HG03064 (cell line): ENCODE results near the gene GBP6.
"Not testable (repeated sequence)": the region's sequence is repeated elsewhere in the genome, so short reads cannot be mapped to it uniquely, and the experiment has no call there.

Experiments
- ATAC-seq: cut with Tn5 transposase; IDR thresholded peaks from one replicate; pipeline ENCODE4 v1.9.1; 2021; ENCODE audit warnings: low read depth; ENCODE audit not compliant: unreplicated experiment

GBP6 gene

DNA sequence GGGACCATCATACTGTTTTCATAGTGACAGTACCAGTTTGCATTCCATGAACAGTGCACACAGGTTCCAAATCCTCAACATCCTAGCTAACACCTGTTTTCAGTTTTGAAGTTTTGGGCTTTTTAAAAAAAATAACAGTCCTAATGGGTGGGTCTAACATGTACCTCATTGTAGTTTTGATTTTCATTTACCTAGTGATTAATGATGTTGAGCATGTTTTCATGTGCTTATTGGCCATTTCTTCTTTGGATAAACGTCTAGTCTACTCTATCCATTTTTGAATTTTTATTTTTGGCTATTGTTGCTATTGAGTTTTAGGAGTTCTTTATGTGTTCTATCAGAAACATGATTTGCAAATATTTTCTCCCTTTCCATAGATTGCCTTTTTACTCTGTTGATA, 3.4 kb downstream of the GBP6 start:
- no peak for ATAC-seq

DNA sequence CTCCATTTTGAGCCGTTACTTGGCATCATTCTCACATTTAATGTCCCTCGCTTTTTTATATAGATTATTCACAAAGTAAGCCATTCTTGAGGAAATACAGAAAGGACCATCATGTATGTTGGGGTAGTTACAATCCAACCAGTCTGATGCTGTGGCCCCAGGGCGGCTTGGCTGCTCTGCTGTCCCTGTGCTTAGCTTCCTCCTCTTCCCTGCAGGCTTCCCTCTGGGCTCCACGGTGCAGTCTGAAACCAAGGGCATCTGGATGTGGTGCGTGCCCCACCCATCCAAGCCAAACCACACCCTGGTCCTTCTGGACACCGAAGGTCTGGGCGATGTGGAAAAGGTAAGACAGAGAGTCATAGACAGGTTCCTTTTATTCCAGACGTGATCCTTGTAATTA, 5.5 kb downstream of the GBP6 start:
- no peak for ATAC-seq

DNA sequence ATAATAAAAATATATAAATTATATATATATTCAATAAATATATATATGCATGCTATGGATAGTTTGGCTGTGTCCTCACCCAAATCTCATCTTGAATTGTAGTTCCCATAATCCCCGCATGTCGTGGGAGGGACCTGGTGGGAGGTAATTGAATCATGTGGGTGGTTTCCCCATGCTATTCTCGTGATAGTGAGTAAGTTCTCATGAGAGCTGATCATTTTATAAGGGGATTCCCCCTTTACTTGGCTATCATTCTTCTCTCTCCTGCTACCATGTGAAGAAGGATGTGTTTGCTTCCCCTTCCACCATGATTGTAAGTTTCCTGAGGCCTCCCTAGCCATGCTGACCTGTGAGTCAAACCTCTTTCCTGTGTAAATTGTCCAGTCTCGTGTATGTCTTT, 10.0 kb downstream of the GBP6 start:
- not testable (repeated sequence) for ATAC-seq

DNA sequence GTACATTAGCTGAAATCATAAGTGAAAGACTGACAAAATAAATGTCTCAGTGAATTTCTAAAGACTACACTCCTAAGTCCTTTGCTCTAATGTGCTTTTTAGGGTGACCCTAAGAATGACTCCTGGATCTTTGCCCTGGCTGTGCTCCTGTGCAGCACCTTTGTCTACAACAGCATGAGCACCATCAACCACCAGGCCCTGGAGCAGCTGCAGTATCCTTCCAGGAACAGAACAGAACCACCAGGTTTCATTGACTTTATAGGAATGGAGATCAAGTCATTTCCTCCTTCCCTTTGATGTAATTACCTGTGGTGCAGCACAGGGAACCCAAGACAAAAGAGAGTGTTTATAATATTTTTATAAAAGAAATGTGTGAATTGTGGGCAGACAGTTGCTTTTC, 14.1 kb downstream of the GBP6 start:
- ATAC-seq = no peak

DNA sequence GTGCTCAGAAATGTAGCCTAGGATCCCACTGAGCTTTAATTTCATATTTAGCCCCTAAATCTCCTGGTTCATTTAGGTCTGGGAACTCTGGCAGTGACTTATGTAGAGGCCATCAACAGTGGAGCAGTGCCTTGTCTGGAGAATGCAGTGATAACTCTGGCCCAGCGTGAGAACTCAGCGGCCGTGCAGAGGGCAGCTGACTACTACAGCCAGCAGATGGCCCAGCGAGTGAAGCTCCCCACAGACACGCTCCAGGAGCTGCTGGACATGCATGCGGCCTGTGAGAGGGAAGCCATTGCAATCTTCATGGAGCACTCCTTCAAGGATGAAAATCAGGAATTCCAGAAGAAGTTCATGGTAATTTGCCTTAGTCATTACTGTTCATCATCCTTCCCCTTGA, 17.8 kb downstream of the GBP6 start:
- no peak for ATAC-seq

DNA sequence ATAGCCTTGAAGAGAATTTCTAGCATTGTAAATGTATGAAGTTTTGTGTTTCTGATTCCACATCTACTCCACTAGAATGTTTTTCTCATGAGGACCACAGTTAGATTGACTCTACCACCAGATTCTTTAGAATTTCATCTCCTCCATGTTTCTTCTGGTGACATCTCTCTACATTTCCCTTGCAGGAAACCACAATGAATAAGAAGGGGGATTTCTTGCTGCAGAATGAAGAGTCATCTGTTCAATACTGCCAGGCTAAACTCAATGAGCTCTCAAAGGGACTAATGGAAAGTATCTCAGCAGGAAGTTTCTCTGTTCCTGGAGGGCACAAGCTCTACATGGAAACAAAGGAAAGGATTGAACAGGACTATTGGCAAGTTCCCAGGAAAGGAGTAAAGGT, 18.6 kb downstream of the GBP6 start:
- no peak for ATAC-seq

DNA sequence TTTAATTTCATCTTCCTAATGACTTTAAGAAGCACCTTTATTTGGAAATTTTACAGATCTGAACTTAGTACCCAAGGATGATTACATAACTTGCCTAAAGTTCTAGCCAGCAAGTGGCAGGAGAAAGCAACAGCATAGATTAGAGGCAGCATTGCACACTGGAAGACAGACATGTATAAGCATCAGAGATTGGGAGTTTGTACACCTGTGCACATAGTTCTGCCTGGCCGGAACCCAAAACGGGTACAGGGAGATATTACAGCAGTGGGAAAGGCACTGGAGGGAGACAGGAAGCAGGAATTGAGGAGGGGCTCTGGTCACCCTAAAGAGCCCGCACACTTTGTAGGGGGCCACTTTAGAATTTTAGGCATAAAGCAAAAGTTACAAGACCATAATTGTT, 19.3 kb downstream of the GBP6 start:
- ATAC-seq = no peak

DNA sequence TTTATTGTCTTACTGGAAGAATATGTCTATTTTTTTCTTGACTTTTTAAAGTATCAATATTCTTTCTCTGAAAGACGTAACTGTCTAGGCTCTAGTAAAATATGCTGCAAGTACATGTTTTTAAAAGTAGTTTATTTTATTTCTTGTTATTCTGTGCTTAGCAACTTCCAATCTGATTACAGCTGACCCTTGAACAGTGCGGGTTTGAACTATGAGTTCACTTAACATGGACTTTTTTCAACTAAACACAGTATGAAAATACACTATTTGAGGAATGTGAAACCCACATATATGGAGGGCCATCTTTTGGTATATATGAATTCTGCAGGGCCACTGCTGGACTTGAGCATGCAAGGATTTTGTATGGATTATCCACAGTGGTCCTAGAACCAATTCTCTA, 26.8 kb downstream of the GBP6 start:
- no peak for ATAC-seq

DNA sequence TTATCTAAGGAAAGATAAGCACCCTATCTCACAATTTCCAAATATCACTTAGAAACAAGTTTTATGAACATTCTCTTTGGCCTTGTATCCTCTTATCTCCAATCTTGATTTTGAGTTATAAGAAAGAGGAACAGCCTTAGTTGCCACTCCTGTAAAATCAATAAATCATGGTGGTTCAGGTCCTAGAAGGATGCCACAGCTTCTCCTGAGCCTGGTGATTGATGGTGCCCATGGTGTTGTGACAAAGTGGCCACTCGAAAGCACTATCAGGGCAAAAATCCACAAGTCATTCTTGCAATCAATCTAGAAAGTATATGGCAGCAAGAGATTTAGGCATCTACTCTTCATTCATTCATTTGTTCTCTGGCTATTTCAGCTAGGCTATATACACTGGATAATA, 27.8 kb downstream of the GBP6 start:
- no peak for ATAC-seq

DNA sequence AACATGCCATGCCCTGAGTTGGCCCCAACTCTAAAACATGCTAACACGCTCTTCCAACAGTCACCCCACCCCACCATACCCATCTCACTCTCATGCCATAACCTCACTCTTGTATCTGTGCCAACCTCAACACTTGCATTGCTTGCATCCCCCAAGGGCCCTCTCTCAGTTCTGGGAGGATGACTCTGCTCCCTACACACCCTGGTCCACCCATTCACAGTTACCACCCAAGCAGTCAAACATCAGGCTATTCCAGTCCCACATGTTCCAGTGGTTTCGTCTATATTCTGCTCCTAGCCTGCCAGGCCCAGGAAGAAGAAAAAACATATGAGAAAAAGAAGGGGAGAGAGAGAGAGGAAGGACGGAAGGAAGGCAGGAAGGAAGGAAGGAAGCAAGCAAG, 31.0 kb downstream of the GBP6 start:
- ATAC-seq = no peak

DNA sequence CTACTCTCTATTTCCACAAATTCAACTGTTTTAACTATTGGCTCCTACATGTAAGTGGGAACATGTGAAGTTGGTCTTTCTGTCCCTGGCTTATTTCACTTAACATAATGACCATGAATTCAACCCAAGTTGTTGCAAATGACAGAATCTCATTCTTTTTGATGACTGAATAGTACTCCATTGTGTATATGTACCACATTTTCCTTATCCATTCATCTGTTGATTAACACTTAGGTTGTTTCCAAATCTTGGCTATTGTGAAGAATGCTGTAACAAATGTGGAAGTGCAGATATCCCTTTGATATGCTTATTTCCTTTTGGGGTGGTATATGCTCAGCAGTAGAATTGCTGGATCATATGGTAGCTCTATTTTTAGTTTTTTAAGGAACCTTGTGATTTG, 33.0 kb downstream of the GBP6 start:
- ATAC-seq = no peak

DNA sequence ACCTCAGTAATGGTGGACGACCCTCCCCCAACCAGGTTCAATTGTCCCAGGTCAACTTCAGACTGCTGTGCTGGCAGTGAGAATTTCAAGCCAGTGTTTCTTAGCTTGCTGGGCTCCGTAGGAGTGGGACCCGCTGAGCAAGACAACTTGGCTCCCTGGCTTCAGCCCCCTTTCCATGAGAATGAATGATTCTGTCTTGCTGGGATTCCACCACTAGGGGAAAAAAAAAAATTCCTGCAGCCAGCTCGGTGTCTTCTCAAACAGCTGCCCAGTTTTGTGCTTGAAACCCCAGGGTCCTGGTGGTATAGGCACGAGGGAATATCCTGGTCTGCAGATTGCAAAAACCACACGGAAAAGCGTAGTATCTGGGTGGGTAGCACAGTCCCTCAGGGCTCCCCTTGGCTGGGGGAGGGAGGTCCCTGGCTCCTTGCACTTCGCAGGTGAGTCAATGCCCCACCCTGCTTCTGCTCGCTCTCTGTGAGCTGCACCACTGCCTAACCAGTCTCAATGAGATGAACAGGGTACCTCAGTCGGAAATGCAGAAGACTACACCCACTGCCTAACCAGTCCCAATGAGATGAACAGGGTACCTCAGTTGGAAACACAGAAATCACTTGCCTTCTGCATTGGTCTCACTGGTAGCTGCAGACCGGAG, 41.5 kb downstream of the GBP6 start:
- no peak for ATAC-seq

DNA sequence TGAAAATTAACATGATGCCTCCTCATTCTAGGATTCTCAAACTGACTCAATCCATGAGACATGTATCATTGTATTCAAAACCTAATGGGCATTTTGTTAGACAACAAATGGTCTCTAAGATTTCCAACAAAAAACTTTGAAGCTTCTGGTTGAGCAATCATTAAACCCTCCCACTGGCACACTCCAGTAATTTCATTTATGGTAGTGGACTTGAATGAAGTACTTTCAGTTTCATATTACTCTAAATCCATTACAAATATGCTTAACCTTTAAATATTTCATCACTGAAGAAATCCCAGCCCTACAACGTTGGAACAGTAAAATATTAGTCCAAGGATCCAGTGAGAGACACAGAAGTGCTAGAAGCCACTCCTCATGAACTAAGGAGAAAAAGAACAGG, 43.5 kb downstream of the GBP6 start:
- no peak for ATAC-seq

DNA sequence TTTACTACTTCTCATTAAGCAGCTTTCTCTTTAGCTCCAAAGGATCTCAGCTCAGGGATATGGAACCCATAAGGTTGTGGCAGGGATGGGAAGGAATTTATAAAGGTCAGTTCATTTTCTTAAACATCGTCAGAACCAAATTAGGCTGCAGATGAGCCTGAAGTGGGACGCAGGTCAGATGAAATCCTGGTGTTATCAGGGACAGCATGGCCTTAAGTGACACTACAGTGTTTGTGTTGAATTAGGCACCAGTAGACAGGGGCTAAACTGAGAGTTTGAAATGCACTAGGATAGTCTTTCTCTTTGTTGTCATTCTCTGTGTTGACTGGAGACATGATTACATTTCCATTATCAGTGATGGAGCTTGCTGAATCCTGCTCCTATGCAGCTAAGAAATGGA, 43.9 kb downstream of the GBP6 start:
- ATAC-seq = not testable (repeated sequence)

DNA sequence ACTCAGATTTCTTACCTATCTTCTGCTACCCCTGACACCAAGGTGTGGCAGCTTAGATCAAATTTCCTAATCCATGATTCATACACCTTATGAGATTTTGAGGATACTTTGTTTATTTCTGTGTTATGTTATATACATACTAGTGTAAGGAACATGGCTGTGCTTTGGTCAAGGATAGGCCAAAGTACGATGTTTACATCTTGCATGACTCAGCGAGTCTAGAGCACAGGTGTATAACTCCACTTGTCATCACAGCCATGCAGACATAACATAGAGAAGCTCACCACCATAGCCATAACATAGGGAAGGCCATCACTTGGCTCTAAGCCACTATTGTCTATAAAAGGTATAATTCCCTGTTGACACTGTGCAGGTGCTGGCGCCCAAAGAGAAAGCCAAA, 61.2 kb downstream of the GBP6 start:
- ATAC-seq = no peak

DNA sequence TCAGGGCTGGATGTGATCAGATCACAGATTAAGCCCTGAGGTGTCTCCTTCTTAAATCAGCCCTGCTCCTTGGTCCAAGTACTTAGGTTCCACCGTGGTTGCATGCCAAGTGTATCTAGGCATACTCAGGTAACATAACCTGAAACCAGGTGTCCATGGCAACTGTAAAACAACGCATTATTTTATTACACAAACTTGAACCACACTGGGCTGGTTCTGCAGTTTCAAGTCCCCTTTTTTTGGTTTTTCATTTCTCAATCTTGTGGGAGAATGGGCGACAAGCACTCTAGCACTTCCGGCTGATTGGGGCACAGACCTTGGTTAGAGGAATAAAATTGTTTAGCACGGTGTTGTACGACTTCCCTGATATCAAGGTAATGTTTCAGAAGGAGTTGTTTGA, 65.2 kb downstream of the GBP6 start:
- ATAC-seq = no peak

DNA sequence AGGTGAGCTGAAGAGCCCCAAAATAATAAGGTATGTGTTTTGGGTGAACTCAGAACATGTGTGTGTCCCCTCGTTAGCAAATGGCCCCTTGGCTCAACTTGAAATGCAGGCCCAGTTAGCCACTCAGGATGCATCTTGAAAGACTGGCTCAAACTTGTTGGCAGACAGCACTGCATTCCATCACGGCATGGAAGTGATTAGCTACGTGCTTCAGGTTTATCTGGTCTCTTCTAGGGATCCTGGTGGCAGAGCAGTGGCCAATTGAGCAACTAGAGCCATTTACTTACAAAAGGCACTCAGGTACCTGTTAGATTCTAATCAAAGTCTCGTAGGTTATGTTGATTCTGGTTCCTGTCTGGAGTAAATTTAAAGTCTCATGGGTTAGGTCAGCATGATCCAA, 65.8 kb downstream of the GBP6 start:
- ATAC-seq = not testable (repeated sequence)

DNA sequence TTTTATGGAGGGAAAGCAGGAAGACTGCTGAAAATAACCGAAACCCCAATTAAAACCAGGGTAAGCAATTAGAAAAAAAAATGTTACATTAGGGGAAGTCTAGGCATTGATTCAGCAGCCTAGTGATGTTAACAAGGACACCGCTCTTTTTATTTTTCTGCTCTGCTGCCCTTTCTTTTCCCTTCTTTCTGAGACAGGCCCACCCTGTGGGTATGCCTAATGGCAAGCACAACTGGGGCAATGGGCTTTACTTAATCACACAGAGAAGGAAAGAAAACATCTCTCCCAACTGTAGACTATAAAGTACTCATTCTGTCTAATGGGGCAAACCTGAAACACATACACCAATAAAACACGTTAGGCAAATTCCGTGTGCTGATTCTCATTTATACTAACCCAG, 69.6 kb downstream of the GBP6 start:
- no peak for ATAC-seq

DNA sequence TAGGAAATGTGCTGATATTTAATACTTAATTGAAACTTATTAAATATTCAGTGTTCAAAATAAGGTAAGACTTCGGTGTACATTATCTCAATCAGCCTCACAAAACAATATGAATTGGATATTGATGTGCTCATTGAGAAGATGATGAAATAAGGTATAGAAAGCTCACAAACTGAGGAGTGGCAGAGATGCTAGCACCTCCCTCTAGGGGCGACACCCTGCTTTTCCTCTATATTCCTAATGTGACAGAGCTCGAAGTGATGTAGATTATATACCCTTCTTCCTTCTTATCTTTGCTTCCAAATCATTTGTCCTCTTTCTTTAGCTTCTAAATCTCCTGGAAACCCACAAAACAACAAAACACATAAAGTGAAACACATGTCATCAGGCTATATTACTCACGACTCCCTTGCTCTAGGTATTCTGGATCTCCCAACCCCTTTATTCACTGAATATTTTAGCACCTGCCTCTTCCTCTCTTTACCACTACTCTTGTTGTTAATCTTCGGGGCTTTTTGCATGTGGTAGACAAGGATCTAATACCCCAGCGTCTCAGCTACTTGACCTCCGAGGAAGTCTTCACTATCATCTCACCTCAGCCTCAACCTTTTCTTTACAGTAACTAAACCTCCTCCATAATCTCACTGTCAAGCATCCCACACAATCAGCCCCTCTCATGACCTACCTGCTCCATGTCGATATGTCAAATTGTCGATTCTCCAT, 70.4 kb downstream of the GBP6 start:
- ATAC-seq = not testable (repeated sequence)
